Lung (tissue), 12 donors: ENCODE data around the gene TRAPPC2. TPM values are rescaled to one million over a fixed set of nuclear protein-coding genes. Genes with fewer than 3 reads are reported as not detected.

ENCODE experiments used
- ATAC-seq: fragments of 200-7000 bp; cut with Tn5 transposase; one replicate; pipeline ENCODE4 v1.9.1; 2020; ENCODE audit warnings: moderate number of reproducible peaks; ENCODE audit not compliant: insufficient read depth, low FRiP score
- DNase-seq, 3 donors: peaks; one replicate each; pipeline ENCODE4 v3.0.0-alpha.2; 2013 to 2017
- H3K27ac ChIP-seq, 2 donors: one replicate each; pipeline ENCODE4 v1.5.1; 2013; ENCODE audit warnings: mild to moderate bottlenecking in 2 of 2, moderate library complexity in 2 of 2, control low read depth in 1 of 2, inconsistent platforms in 1 of 2, low read depth in 1 of 2, low read length in 1 of 2
- H3K27me3 ChIP-seq, 3 donors: one replicate each; pipeline ENCODE4 v1.5.1; 2013; ENCODE audit warnings: low read length in 2 of 3; ENCODE audit not compliant: control insufficient read depth in 3 of 3, insufficient read depth in 3 of 3
- H3K36me3 ChIP-seq, 4 donors: one replicate each; pipeline ENCODE4 v1.5.1; 2013; ENCODE audit warnings: low read length in 4 of 4, mild to moderate bottlenecking in 1 of 4, moderate library complexity in 1 of 4; ENCODE audit not compliant: control insufficient read depth in 4 of 4, insufficient read depth in 4 of 4
- H3K4me1 ChIP-seq, 5 donors: one replicate each; pipeline ENCODE4 v1.5.1; 2013; ENCODE audit warnings: low read length in 5 of 5, mild to moderate bottlenecking in 2 of 5, moderate library complexity in 1 of 5; ENCODE audit not compliant: control insufficient read depth in 5 of 5, insufficient read depth in 5 of 5
- H3K4me3 ChIP-seq: one replicate; pipeline ENCODE4 v1.5.1; 2013; ENCODE audit warnings: mild to moderate bottlenecking, control low read depth, moderate library complexity
- H3K9ac ChIP-seq, 2 donors: one replicate each; pipeline ENCODE4 v1.5.1; 2013; ENCODE audit warnings: low read length in 2 of 2, control low read depth in 1 of 2; ENCODE audit not compliant: insufficient read depth in 1 of 2
- H3K9me3 ChIP-seq, 4 donors: one replicate each; pipeline ENCODE4 v1.5.1; 2013; ENCODE audit warnings: low read length in 3 of 4, mild to moderate bottlenecking in 1 of 4, moderate library complexity in 1 of 4; ENCODE audit not compliant: control insufficient read depth in 4 of 4, insufficient read depth in 3 of 4
- WGBS, 2 donors: extraction: QIAGEN DNeasy Blood & Tissue Kit; methylation state at CpG; one replicate each; pipeline ENCODE4 v1.1.7; 2013; 5-methylcytosine and 5-hydroxymethylcytosine counted together
- polyA plus RNA-seq, 2 donors: library from polyadenylated mRNA; stranded (reverse); fragments of 200-250 nt; gene quantifications; one replicate each; pipeline ENCODE4 v1.2.1, GENCODE V29; 2013
- total RNA-seq, 2 donors: library from RNA; depleted of rRNA in 1 of 2; stranded (reverse); fragments of >200 nt in 1 of 2; gene quantifications; one replicate each; pipeline ENCODE4 v1.2.1, GENCODE V29; 2014 to 2021
- TF ChIP-seq, protein P1 (sequence below): IDR thresholded peaks from 2 replicates; pipeline ENCODE4 v1.5.1; 2012; ENCODE audit warnings: mild to moderate bottlenecking; ENCODE audit errors: control extremely low read depth, extremely low read depth
- donor health status: control.
- donor health status: control.
- donor health status: Bipolar disorder and iron deficiency.
- donor health status: healthy.
- donor health status: DM: yes; HTN: yes; CAD: no.

The TRAPPC2 gene
- total and polyA plus RNA-seq, 4 donors = 4.7 to 32.6 (median 10.5) TPM

DNA sequence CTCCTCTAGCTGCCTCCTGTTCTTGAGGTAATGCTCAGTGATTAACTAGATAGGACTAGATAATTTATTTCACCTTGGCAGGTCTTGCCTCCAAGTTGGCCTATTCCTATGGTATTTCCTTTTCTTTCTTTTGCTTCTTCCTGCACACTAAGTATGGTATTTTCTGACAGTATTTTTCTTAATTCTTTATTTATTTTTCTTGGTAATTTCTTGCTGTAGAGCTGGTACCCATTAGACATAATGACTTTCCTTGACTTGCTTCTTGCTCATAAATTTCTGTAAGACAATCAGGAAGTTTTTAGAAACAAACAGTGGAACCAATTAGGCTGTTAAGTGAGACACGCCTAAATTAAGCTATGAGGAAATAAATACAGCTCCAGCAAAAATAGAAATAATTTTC is 36.0 kb downstream of the TRAPPC2 start:
- Histone ChIP-seq H3K27ac (no peak overlapping the region), H3K9ac (no peak overlapping the region), H3K4me3 (no peak overlapping the region), H3K36me3 (no peaks in the 10 kb centered on the region), H3K4me1 (peaks cover 0 to 25% (median 6%) of the 10 kb centered on the region in 5 donors), H3K9me3 (no peaks in the 10 kb centered on the region), H3K27me3 (peaks cover 0 to 53% (median 28%) of the 10 kb centered on the region in 3 donors)
- no peak for ATAC-seq
- WGBS, 2 donors = 48 to 69% methylated on average over 1 of the region's 1 CpG
- TF ChIP-seq, protein P1, sequence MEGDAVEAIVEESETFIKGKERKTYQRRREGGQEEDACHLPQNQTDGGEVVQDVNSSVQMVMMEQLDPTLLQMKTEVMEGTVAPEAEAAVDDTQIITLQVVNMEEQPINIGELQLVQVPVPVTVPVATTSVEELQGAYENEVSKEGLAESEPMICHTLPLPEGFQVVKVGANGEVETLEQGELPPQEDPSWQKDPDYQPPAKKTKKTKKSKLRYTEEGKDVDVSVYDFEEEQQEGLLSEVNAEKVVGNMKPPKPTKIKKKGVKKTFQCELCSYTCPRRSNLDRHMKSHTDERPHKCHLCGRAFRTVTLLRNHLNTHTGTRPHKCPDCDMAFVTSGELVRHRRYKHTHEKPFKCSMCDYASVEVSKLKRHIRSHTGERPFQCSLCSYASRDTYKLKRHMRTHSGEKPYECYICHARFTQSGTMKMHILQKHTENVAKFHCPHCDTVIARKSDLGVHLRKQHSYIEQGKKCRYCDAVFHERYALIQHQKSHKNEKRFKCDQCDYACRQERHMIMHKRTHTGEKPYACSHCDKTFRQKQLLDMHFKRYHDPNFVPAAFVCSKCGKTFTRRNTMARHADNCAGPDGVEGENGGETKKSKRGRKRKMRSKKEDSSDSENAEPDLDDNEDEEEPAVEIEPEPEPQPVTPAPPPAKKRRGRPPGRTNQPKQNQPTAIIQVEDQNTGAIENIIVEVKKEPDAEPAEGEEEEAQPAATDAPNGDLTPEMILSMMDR = no peak
- no peak for DNase-seq

DNA sequence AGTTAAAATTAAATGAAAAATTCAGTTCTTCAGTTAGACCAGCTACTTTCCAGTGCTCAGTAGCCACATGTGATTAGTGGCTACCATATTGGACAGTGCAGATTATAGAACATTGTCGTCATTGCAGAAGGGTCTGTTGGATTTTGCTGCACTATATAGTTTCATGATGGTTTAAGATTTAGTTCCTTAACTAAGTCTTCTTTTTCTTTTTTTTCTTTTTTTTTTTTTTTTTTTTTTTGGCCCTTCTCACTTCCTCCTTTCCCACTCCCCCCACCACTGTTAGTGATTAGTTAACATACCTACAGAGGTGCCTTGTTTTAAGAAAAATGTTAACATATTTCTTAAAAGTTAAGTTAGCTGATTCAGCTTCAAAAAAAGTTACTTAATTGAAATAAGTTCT is 36.4 kb downstream of the TRAPPC2 start:
- TF ChIP-seq, protein P1 = no peak
- Histone ChIP-seq H3K27ac (no peak overlapping the region), H3K36me3 (no peaks in the 10 kb centered on the region), H3K9ac (no peak overlapping the region), H3K4me1 (peaks cover 0 to 25% (median 6%) of the 10 kb centered on the region in 5 donors), H3K4me3 (no peak overlapping the region), H3K27me3 (peaks cover 0 to 49% (median 30%) of the 10 kb centered on the region in 3 donors), H3K9me3 (no peaks in the 10 kb centered on the region)
- DNase-seq (no peak), ATAC-seq (no peak)
- 68 to 90% methylated on average over 1 of the region's 1 CpG for WGBS, 2 donors

DNA sequence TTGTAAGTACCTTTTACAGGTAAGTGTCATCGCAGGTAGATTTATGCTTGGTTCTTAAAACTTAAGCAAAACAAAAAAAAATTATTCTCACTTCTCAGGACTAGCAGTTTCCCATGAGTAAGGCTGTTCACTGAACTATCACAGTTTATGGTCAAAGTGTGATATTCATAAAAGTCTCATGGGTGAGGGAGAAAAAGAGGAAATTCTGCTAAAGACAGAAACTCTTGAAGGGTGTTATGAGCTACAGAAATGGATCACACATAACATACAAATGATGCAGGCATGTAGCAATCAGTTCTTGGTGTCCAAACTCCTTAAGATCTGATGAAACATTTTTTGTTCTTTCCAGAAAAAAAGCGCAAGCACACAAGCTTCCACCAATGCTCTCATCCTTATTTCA is 37.0 kb downstream of the TRAPPC2 start:
- no peak overlapping the region for H3K27ac ChIP-seq
- H3K4me3 ChIP-seq = no peak overlapping the region
- WGBS, 2 donors = 72 to 84% methylated on average over 2 of the region's 2 CpGs
- no peak overlapping the region for H3K9ac ChIP-seq
- H3K36me3 ChIP-seq = no peaks in the 10 kb centered on the region
- ATAC-seq (no peak), DNase-seq (no peak)
- H3K4me1 ChIP-seq = peaks cover 0 to 25% (median 6%) of the 10 kb centered on the region in 5 donors
- peaks cover 0 to 50% (median 35%) of the 10 kb centered on the region in 3 donors for H3K27me3 ChIP-seq
- no peaks in the 10 kb centered on the region for H3K9me3 ChIP-seq
- TF ChIP-seq, protein P1 = no peak

DNA sequence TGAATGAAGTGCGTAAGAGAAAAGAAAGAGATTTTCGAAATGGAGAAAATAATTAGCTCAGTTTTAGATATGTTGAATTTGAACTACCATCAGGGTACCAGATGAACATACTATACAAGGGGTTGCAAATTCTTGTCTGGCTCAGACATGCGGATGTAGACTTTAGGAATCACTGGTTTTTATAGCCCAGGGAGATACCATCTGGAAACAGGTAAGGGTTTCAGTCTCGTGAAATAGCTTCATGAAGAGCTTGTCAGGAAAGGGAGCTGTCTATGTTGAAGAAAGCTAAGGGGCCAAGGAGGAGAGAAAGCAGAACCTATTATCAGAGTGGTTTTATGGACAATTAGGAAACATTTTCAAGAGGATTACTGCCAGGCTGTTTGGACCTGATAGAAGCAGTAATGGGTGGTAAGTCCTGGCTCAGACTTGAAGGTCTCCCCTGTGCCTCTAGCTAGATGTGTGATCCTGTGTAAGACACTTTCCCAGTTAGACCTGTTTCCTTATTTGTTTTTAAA is 38.8 kb downstream of the TRAPPC2 start:
- ATAC-seq (no peak), DNase-seq (no peak)
- no peaks in the 10 kb centered on the region for H3K36me3 ChIP-seq
- H3K9me3 ChIP-seq = no peaks in the 10 kb centered on the region
- peaks cover 0 to 40% (median 34%) of the 10 kb centered on the region in 3 donors for H3K27me3 ChIP-seq
- 78 to 85% methylated on average over 4 of the region's 4 CpGs for WGBS, 2 donors
- no peak overlapping the region for H3K27ac ChIP-seq
- TF ChIP-seq, protein P1 = no peak
- H3K9ac ChIP-seq = no peak overlapping the region
- peaks cover 0 to 25% (median 3%) of the 10 kb centered on the region in 5 donors for H3K4me1 ChIP-seq
- no peak overlapping the region for H3K4me3 ChIP-seq
